SU-DHL-6 (cell line): ENCODE results near the gene NTM.

Experiments used
- H2AFZ ChIP-seq: fragments of 200-600 bp; sonication (generic); 2 replicates; pipeline ENCODE4 v1.6.1; 2014; ENCODE audit warnings: low read depth, mild to moderate bottlenecking, moderate library complexity, mixed read lengths, antibody characterized with exemption, low read length; ENCODE audit not compliant: severe bottlenecking
- H3F3A ChIP-seq: fragments of 200-600 bp; shearing (Covaris generic); 2 replicates; pipeline ENCODE4 v1.6.0; 2016; ENCODE audit warnings: antibody characterized with exemption, mild to moderate bottlenecking; ENCODE audit not compliant: insufficient read depth
- H3K27ac ChIP-seq: fragments of 200-600 bp; sonication (generic); 2 replicates; pipeline ENCODE4 v1.5.1; 2016; ENCODE audit warnings: low read depth, mild to moderate bottlenecking, low read length, moderate library complexity, mixed read lengths
- H3K27me3 ChIP-seq: fragments of 200-600 bp; sonication (generic), shearing (Covaris generic); 2 replicates; pipeline ENCODE4 v1.6.0; 2014; ENCODE audit warnings: mild to moderate bottlenecking, low read length
- H3K36me3 ChIP-seq: fragments of 200-600 bp; sonication (generic); 2 replicates; pipeline ENCODE4 v1.6.1; 2014; ENCODE audit warnings: mild to moderate bottlenecking, low read length, mixed read lengths
- H3K4me2 ChIP-seq: fragments of 300-600, 200-600 bp; shearing (Covaris generic), sonication (generic); 2 replicates; pipeline ENCODE4 v1.6.0; 2014; ENCODE audit warnings: low read length, low read depth, mild to moderate bottlenecking; ENCODE audit not compliant: poor library complexity, severe bottlenecking
- H3K4me3 ChIP-seq: fragments of 200-600 bp; sonication (generic); 2 replicates; pipeline ENCODE4 v1.5.1; 2014; ENCODE audit warnings: antibody characterized with exemption, low read length, mild to moderate bottlenecking, mixed read lengths; ENCODE audit not compliant: insufficient read depth, poor library complexity, severe bottlenecking
- H3K79me2 ChIP-seq: fragments of 200-600 bp; sonication (generic); 2 replicates; pipeline ENCODE4 v1.6.1; 2014; ENCODE audit warnings: mild to moderate bottlenecking, low read length, moderate library complexity; ENCODE audit not compliant: insufficient read depth
- H3K9ac ChIP-seq: fragments of 200-600 bp; sonication (generic); 2 replicates; pipeline ENCODE4 v1.7.0; 2014; ENCODE audit warnings: mild to moderate bottlenecking, low read length
- H3K9me2 ChIP-seq: fragments of 200-600 bp; sonication (generic); replicated peaks from 2 replicates; pipeline ENCODE4 v1.6.1; 2014; ENCODE audit warnings: low read length; ENCODE audit not compliant: insufficient read depth
- H3K9me3 ChIP-seq: fragments of 200-600 bp; sonication (generic); 2 replicates; pipeline ENCODE4 v1.6.1; 2014; ENCODE audit warnings: low read length, mixed read lengths; ENCODE audit not compliant: insufficient read depth
- H4K20me1 ChIP-seq: fragments of 200-600 bp; sonication (generic); 2 replicates; pipeline ENCODE4 v1.6.1; 2014; ENCODE audit warnings: low read depth, mild to moderate bottlenecking, antibody characterized with exemption, low read length, moderate library complexity, mixed read lengths
- EZH2phosphoT487 ChIP-seq: fragments of 200-600 bp; sonication (generic), shearing (Covaris generic); conservative IDR thresholded peaks from 2 replicates; pipeline ENCODE4 v1.6.1; 2018; ENCODE audit warnings: mild to moderate bottlenecking, antibody characterized with exemption, low read length, moderate library complexity, mixed read lengths
- TF ChIP-seq, protein P1 (sequence below): fragments of 200-600 bp; sonication (generic); IDR thresholded peaks from one replicate; pipeline ENCODE4 v1.5.1; 2017; ENCODE audit warnings: antibody characterized with exemption, mild to moderate bottlenecking, low read length, moderate library complexity; ENCODE audit not compliant: insufficient read depth, poor library complexity, severe bottlenecking

The NTM gene

DNA sequence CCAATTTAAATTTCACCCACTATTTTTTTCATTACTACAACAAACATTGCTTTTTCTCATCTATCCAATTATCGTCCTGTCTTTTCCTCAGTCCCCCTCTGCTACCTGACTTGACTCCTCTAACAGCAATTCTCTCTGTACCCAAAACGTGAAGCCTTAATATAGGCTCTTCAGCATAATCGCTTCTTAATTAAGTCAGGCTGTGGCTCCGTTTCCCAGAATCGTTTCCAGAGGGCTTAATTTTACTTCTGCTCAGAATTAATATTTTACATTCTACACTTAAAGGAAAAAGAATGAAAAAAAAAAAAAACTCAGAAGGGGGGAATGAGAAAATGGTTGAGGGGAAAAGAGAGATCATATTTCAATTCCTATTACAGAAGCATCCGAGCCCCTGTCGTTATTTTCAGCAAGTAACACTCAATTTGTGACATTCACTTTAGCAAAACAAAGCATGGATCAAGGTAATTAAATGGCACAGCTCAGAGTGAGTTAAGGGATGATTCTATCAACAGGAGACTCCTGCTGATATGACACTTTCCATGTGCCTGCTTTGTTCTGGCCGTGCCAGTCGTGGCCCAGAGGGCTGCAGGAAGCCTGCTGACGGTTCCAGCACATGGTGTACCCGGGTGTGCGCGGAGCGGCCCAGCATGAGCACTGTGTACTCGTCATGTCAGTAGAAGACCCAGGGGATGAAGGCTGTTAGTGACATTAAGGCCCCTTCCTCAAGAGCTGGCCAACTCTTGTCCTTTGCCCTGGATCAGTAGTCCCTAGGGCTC lies 272.5 kb downstream of the NTM start:
- Histone ChIP-seq H3K9me2 (no peaks in the 10 kb centered on the region), H3K79me2 (no peaks in the 10 kb centered on the region), H3K36me3 (no peaks in the 10 kb centered on the region), H3K27me3 (no peaks in the 10 kb centered on the region), H3K27ac (no peak overlapping the region), H3F3A (no peaks in the 10 kb centered on the region), H3K9ac (no peak overlapping the region), H4K20me1 (no peaks in the 10 kb centered on the region), H3K4me2 (no peak overlapping the region), H3K4me3 (no peak overlapping the region), H3K9me3 (no peaks in the 10 kb centered on the region), H2AFZ (no peak overlapping the region)
- TF ChIP-seq EZH2phosphoT487 = no peak
- TF ChIP-seq, protein P1, sequence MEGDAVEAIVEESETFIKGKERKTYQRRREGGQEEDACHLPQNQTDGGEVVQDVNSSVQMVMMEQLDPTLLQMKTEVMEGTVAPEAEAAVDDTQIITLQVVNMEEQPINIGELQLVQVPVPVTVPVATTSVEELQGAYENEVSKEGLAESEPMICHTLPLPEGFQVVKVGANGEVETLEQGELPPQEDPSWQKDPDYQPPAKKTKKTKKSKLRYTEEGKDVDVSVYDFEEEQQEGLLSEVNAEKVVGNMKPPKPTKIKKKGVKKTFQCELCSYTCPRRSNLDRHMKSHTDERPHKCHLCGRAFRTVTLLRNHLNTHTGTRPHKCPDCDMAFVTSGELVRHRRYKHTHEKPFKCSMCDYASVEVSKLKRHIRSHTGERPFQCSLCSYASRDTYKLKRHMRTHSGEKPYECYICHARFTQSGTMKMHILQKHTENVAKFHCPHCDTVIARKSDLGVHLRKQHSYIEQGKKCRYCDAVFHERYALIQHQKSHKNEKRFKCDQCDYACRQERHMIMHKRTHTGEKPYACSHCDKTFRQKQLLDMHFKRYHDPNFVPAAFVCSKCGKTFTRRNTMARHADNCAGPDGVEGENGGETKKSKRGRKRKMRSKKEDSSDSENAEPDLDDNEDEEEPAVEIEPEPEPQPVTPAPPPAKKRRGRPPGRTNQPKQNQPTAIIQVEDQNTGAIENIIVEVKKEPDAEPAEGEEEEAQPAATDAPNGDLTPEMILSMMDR = no peak

DNA sequence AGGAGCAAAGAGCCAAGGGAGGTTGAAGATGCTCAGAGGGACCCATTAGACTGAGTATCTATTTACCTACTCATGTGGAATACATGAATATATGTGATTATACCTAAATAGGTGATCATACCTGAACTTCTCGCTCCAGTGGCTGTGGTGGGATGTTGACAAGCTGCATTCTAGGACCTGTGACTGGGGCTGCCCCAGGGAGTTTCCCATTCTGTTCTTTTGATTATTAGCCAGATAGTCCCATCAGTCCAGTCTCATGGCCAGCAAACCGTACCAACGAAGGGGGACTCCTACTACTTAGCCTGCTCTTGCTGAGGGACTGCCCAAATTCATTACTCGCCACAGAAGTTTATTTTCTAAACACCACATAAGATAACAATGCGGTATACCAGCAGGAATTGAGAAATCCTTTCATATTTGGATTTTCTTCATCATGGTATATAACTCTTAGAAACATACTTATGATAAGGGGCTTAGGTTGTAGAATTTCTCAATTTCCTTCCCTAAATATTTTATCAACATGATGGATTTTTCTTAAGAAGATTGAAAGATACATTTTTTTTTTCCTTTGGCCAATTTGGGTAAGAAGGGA lies 273.9 kb downstream of the NTM start:
- Histone ChIP-seq H3K4me3 (no peak overlapping the region), H3K27ac (no peak overlapping the region), H3K9ac (no peak overlapping the region), H3K27me3 (no peaks in the 10 kb centered on the region), H3K79me2 (no peaks in the 10 kb centered on the region), H4K20me1 (no peaks in the 10 kb centered on the region), H3K9me2 (no peaks in the 10 kb centered on the region), H3K4me2 (no peak overlapping the region), H3F3A (no peaks in the 10 kb centered on the region), H2AFZ (no peak overlapping the region), H3K9me3 (no peaks in the 10 kb centered on the region), H3K36me3 (no peaks in the 10 kb centered on the region)
- no peak for TF ChIP-seq EZH2phosphoT487
- TF ChIP-seq, protein P1 = no peak

DNA sequence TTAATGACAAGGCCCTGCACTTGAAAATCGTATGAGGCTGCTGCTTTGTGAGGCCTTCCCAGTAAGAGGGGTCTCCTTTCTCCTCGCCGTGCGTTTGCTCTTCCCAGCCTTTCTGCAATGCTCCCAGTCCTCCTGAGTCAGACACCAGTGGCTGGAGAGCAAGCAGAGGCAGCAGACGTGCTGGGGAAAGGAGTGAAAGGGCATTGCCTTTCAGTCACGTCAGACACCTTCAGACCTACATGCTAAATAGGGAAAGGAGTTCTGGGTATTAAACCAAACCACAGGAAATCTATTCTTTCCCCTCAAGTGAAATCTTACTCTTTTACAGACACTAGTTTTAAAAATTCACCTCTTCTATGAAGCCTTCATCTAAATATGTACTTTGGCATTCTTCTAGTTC lies 274.8 kb downstream of the NTM start:
- no peaks in the 10 kb centered on the region for H4K20me1 ChIP-seq
- H3K79me2 ChIP-seq = no peaks in the 10 kb centered on the region
- H3F3A ChIP-seq = no peaks in the 10 kb centered on the region
- H3K27me3 ChIP-seq = no peaks in the 10 kb centered on the region
- H3K9ac ChIP-seq = no peak overlapping the region
- H2AFZ ChIP-seq = no peak overlapping the region
- H3K36me3 ChIP-seq = no peaks in the 10 kb centered on the region
- no peaks in the 10 kb centered on the region for H3K9me2 ChIP-seq
- no peaks in the 10 kb centered on the region for H3K9me3 ChIP-seq
- TF ChIP-seq EZH2phosphoT487 = no peak
- TF ChIP-seq, protein P1 = no peak
- no peak overlapping the region for H3K27ac ChIP-seq
- H3K4me2 ChIP-seq = no peak overlapping the region
- no peak overlapping the region for H3K4me3 ChIP-seq
